Spleen (tissue), 11 donors: ENCODE data around the gene ADARB2. TPM values are rescaled to one million over a fixed set of nuclear protein-coding genes. Genes with fewer than 3 reads are reported as not detected.
A peak's percentile ranks its signal among the peaks of the same experiment; 100 is the strongest.

ENCODE experiments used
- DNase-seq: peaks from one replicate; pipeline ENCODE4 v3.0.0-alpha.2; 2020
- H3K27ac ChIP-seq, 8 donors: fragments of 200-600 bp; sonication (generic) in 7 of 8; 1 replicate in 4 of 8; 2 replicates in 4 of 8; pipeline versions ENCODE4 v1.5.0 to v1.8.0; 2016 to 2021; ENCODE audit warnings: inconsistent platforms in 4 of 8, mild to moderate bottlenecking in 4 of 8, moderate library complexity in 1 of 8
- H3K27me3 ChIP-seq, 7 donors: fragments of 200-600 bp; sonication (generic) in 6 of 7; replicated peaks in 1 of 7; 1 replicate in 4 of 7; 2 replicates in 3 of 7; pipeline versions ENCODE4 v1.5.0 to v1.8.0; 2016 to 2021; ENCODE audit warnings: inconsistent platforms in 3 of 7, mild to moderate bottlenecking in 1 of 7
- H3K36me3 ChIP-seq, 6 donors: fragments of 200-600 bp; sonication (generic) in 5 of 6; 1 replicate in 4 of 6; 2 replicates in 2 of 6; pipeline versions ENCODE4 v1.5.0 to v1.8.0; 2016 to 2021; ENCODE audit warnings: inconsistent platforms in 2 of 6
- H3K4me1 ChIP-seq, 6 donors: fragments of 200-600 bp; sonication (generic) in 5 of 6; 1 replicate in 3 of 6; 2 replicates in 3 of 6; pipeline versions ENCODE4 v1.5.0 to v1.8.0; 2016 to 2021; ENCODE audit warnings: inconsistent platforms in 3 of 6
- H3K4me3 ChIP-seq, 8 donors: fragments of 200-600 bp; sonication (generic) in 7 of 8; 1 replicate in 4 of 8; 2 replicates in 4 of 8; pipeline versions ENCODE4 v1.5.0 to v1.8.0; 2016 to 2021; ENCODE audit warnings: inconsistent platforms in 4 of 8, mild to moderate bottlenecking in 4 of 8, moderate library complexity in 2 of 8
- H3K9me3 ChIP-seq, 8 donors: fragments of 200-600 bp; sonication (generic) in 7 of 8; 1 replicate in 4 of 8; 2 replicates in 4 of 8; pipeline versions ENCODE4 v1.5.0 to v1.8.0; 2016 to 2021; ENCODE audit warnings: inconsistent platforms in 4 of 8
- CTCF ChIP-seq, 11 experiments: fragments of 200-600 bp in 7 of 11; fragments of 450-650 bp in 4 of 11; sonication (generic) in 4 of 11; IDR thresholded peaks in 8 of 11; conservative IDR thresholded peaks in 3 of 11; 1 replicate in 7 of 11; 2 replicates in 4 of 11; pipeline versions ENCODE4 v1.4.0 to v1.8.0; 2016 to 2021; ENCODE audit warnings: antibody characterized with exemption in 11 of 11, inconsistent platforms in 4 of 11, mild to moderate bottlenecking in 1 of 11
- POLR2A ChIP-seq, 3 donors: fragments of 450-650 bp; IDR thresholded peaks; one replicate each; pipeline ENCODE4 v1.5.1; 2017; ENCODE audit warnings: antibody characterized with exemption in 3 of 3, mild to moderate bottlenecking in 1 of 3
- POLR2AphosphoS5 ChIP-seq, 3 donors: sonication (generic); formaldehyde crosslinking; IDR thresholded peaks; one replicate each; pipeline ENCODE4 v1.5.1; 2017; ENCODE audit warnings: antibody characterized with exemption in 3 of 3
- WGBS, 5 donors: extraction: QIAGEN DNeasy Blood & Tissue Kit in 3 of 5; methylation state at CpG; one replicate each; pipeline versions ENCODE4 v1.1.5 to v1.1.7; 2013 to 2018; 5-methylcytosine and 5-hydroxymethylcytosine counted together
- intact Hi-C: fragments of 100-400 bp; cut with DNase I; formaldehyde crosslinking; loops from one replicate; pipeline ENCODE4 v1.15.0; 2023; ENCODE audit warnings: low total_unique reads
- polyA plus RNA-seq, 3 donors: library from polyadenylated mRNA; stranded (reverse); fragments of 200-250 nt; gene quantifications; one replicate each; pipeline ENCODE4 v1.2.1, GENCODE V29; 2013
- total RNA-seq, 7 donors: library from RNA; depleted of rRNA in 3 of 7; stranded (reverse); fragments of >200 nt in 3 of 7; fragmentation: NEBNext Ultra II Directional in 4 of 7; extraction: Animal tissue kit (Norgen Biotek cat#: 25700) in 4 of 7; gene quantifications; one replicate each; pipeline versions ENCODE4 v1.1.0 to v1.2.1, GENCODE V29; 2016 to 2021
- donor health status: healthy with polysubstance abuse.
- donor health status: DM: no; HTN: no; CAD: no; lungs with moderate emphysema.
- donor health status: DM: no; HTN: no; CAD: no.
- donor health status: Bipolar disorder and iron deficiency.
- donor health status: healthy.
- donor health status: DM: no; HTN: no; CAD: no.
- donor health status: DM: yes; HTN: yes; CAD: no.

The ADARB2 gene
- total and polyA plus RNA-seq, 10 donors: 0.05 to 8.1 (median 0.96) TPM

GRCh38 chr10:1454428-1454827 is 282.9 kb downstream of the ADARB2 start:
- no peak overlapping the region for H3K4me3 ChIP-seq
- DNase-seq: peak; percentile 87
- intact Hi-C loops: no loop called here
- peaks cover 0 to 12% (median 0%) of the 10 kb centered on the region in 6 donors for H3K4me1 ChIP-seq
- peak in 1 of 3 donors; percentile 65 for TF ChIP-seq POLR2AphosphoS5 (IDR thresholded peaks at IDR 0.05)
- no peak for TF ChIP-seq CTCF (IDR thresholded peaks at IDR 0.05 in 8 of 11, conservative IDR thresholded peaks at IDR 0.05 in 3 of 11)
- H3K27me3 ChIP-seq: peaks cover 0 to 31% (median 0%) of the 10 kb centered on the region in 7 donors
- H3K36me3 ChIP-seq: no peaks in the 10 kb centered on the region
- 37 to 51% (median 42%) methylated on average over 6 of the region's 6 CpGs for WGBS, 5 donors
- H3K27ac ChIP-seq: peak overlapping the region in 5 of 8 donors; percentile 20 to 72 (median 46)
- H3K9me3 ChIP-seq: peaks cover 0 to 5% (median 0%) of the 10 kb centered on the region in 8 donors

DNA sequence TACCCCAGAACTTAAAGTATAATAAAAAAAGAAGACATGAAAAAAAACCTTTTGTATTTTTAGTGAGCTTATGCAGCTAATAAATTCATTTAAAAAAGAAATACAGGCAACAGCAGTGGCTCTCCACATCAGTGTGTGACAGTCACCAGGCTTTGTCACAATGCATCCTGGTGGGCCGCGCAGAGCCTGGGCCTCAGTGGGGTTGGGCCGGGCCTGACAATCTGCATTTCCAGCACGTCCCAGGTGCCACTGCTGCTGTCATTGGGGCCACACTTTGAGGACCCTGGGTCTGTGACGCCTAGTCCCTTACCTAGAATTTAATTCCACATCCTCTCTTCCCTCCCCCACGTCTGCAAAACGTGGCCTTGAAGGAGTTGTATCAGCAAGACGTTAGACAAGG is 284.5 kb downstream of the ADARB2 start:
- 62 to 76% (median 68%) methylated on average over 8 of the region's 8 CpGs for WGBS, 5 donors

GRCh38 chr10:1451941-1452340 is 285.4 kb downstream of the ADARB2 start:
- intact Hi-C loops: no loop called here
- Histone ChIP-seq H3K4me1 (peaks cover 0 to 12% (median 0%) of the 10 kb centered on the region in 6 donors), H3K9me3 (peaks cover 0 to 5% (median 0%) of the 10 kb centered on the region in 8 donors), H3K4me3 (no peak overlapping the region), H3K36me3 (no peaks in the 10 kb centered on the region), H3K27ac (no peak overlapping the region), H3K27me3 (peaks cover 0 to 37% (median 0%) of the 10 kb centered on the region in 7 donors)
- no peak for DNase-seq
- 90 to 97% (median 94%) methylated on average over 7 of the region's 7 CpGs for WGBS, 5 donors
- no peak for TF ChIP-seq POLR2A (IDR thresholded peaks at IDR 0.05)
- no peak for TF ChIP-seq POLR2AphosphoS5 (IDR thresholded peaks at IDR 0.05)
- TF ChIP-seq CTCF (IDR thresholded peaks at IDR 0.05 in 8 of 11, conservative IDR thresholded peaks at IDR 0.05 in 3 of 11): no peak

More for the DNA sequence above, 284.5 kb downstream of the ADARB2 start:
- H3K27me3 ChIP-seq: peaks cover 0 to 39% (median 0%) of the 10 kb centered on the region in 7 donors
- H3K4me3 ChIP-seq: no peak overlapping the region
- H3K9me3 ChIP-seq: peaks cover 0 to 5% (median 0%) of the 10 kb centered on the region in 8 donors
- H3K36me3 ChIP-seq: no peaks in the 10 kb centered on the region
- DNase-seq: no peak
- H3K4me1 ChIP-seq: peaks cover 0 to 12% (median 0%) of the 10 kb centered on the region in 6 donors
- no peak overlapping the region for H3K27ac ChIP-seq
- TF ChIP-seq POLR2A (IDR thresholded peaks at IDR 0.05) (no peak), CTCF (IDR thresholded peaks at IDR 0.05 in 8 of 11, conservative IDR thresholded peaks at IDR 0.05 in 3 of 11) (no peak), POLR2AphosphoS5 (IDR thresholded peaks at IDR 0.05) (no peak)
- intact Hi-C loops: no loop called here

DNA sequence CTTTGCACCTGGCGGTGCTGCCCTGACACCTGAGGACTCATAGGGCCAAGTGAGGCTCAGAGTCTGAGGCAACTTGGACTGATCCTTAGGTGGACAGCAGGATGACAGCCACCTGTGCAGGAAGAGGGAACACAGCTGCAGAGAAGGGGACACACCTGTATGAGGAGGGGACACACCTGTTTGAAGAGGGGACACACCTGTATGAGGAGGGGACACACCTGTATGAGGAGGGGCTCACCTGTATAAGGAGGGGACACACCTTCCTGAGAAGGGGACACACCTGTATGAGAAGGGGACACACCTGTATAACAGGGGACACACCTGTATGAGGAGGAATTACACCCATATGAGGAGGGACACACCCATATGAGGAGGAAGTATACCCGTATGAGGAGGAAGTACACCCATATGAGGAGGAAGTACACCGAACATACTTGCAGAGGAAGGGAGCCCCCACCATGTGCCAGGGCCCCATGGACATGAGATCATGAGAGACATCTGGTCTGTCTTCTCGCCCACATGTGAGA is 285.9 kb downstream of the ADARB2 start:
- Histone ChIP-seq H3K9me3 (peaks cover 0 to 5% (median 0%) of the 10 kb centered on the region in 8 donors), H3K4me3 (no peak overlapping the region), H3K27ac (no peak overlapping the region), H3K4me1 (peaks cover 0 to 12% (median 0%) of the 10 kb centered on the region in 6 donors), H3K27me3 (peaks cover 0 to 34% (median 0%) of the 10 kb centered on the region in 7 donors), H3K36me3 (no peaks in the 10 kb centered on the region)
- no peak for DNase-seq
- intact Hi-C loops: no loop called here
- 40 to 67% (median 62%) methylated on average over 3 to 4 of the region's 4 CpGs for WGBS, 5 donors
- TF ChIP-seq POLR2A (IDR thresholded peaks at IDR 0.05) (no peak), CTCF (IDR thresholded peaks at IDR 0.05 in 8 of 11, conservative IDR thresholded peaks at IDR 0.05 in 3 of 11) (no peak), POLR2AphosphoS5 (IDR thresholded peaks at IDR 0.05) (no peak)
